ENCODE results near the gene SNX24. TPM values are rescaled to one million over a fixed set of nuclear protein-coding genes. Genes with fewer than 3 reads are reported as not detected.

SNX24 gene
- total and polyA plus RNA-seq, 9 of the 15 experiments (the other 6 are each of a cell fraction or from before 2014, with no cell fraction given), result 5.3 to 10.1 (median 7.9) TPM

DNA sequence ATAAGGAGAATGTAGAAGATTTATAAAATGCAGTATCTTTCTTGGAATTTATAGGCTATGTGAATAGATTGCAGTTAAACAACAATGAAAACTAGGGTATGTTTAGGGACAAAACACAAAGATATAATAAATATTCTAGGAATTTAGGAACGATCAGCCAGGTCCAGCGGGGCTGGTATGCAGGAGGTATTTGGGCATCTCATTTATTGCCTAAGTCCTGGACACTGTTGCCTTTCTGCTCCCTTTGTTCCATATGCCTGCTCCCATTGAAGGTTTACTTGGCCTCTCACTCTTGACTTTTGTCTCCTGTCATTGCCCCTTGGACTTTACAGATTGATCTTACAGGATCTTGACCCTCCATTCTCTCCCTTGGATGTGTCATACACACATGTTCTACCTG lies 55.9 kb downstream of the SNX24 start (continued):
- TF ChIP-seq KDM2B (CRISPR knock-in tag; IDR thresholded peaks at IDR 0.05) (no peak), ZNF583 (CRISPR knock-in tag; IDR thresholded peaks at IDR 0.05) (no peak), DACH1 (IDR thresholded peaks at IDR 0.05; ENCODE audit: partially characterized antibody) (no peak)
- TF ChIP-seq, protein P1, sequence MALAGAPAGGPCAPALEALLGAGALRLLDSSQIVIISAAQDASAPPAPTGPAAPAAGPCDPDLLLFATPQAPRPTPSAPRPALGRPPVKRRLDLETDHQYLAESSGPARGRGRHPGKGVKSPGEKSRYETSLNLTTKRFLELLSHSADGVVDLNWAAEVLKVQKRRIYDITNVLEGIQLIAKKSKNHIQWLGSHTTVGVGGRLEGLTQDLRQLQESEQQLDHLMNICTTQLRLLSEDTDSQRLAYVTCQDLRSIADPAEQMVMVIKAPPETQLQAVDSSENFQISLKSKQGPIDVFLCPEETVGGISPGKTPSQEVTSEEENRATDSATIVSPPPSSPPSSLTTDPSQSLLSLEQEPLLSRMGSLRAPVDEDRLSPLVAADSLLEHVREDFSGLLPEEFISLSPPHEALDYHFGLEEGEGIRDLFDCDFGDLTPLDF (CRISPR knock-in tag; IDR thresholded peaks at IDR 0.05), result no peak

DNA sequence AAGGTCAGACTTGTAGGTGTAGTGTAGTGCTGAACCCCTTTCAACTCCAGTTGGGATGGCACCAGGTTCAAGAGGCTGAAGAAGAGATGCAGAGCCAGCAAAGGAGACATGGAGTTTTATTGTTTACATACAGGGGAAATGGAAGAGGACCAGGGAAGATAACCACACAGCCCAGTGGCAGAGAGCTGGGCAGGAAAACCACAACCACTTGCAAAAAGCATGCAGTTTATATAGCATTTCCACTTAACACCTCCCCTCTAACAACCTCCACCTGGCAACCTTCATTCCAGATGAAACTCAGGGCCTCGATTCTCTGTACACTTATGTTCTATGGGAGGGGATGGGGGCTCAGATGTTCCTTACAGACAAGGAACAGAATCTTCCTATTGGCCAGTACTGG lies 56.9 kb downstream of the SNX24 start:
- TF ChIP-seq, protein P2, sequence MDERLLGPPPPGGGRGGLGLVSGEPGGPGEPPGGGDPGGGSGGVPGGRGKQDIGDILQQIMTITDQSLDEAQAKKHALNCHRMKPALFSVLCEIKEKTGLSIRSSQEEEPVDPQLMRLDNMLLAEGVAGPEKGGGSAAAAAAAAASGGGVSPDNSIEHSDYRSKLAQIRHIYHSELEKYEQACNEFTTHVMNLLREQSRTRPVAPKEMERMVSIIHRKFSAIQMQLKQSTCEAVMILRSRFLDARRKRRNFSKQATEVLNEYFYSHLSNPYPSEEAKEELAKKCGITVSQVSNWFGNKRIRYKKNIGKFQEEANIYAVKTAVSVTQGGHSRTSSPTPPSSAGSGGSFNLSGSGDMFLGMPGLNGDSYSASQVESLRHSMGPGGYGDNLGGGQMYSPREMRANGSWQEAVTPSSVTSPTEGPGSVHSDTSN (CRISPR knock-in tag; IDR thresholded peaks at IDR 0.05; ENCODE audit: low read depth), result no peak
- TF ChIP-seq, protein P2 (tag; conservative IDR thresholded peaks at IDR 0.05; ENCODE audit: low read depth), result no peak
- TF ChIP-seq, protein P3, sequence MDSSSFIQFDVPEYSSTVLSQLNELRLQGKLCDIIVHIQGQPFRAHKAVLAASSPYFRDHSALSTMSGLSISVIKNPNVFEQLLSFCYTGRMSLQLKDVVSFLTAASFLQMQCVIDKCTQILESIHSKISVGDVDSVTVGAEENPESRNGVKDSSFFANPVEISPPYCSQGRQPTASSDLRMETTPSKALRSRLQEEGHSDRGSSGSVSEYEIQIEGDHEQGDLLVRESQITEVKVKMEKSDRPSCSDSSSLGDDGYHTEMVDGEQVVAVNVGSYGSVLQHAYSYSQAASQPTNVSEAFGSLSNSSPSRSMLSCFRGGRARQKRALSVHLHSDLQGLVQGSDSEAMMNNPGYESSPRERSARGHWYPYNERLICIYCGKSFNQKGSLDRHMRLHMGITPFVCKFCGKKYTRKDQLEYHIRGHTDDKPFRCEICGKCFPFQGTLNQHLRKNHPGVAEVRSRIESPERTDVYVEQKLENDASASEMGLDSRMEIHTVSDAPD (CRISPR knock-in tag; IDR thresholded peaks at IDR 0.05), result no peak
- TF ChIP-seq SPI1 (IDR thresholded peaks at IDR 0.05; ENCODE audit: borderline replicate concordance, low read depth, low read length) (no peak), POLR3G (IDR thresholded peaks at IDR 0.05; ENCODE audit: extremely low read depth, insufficient read length, insufficient replicate concordance) (no peak), NFRKB (IDR thresholded peaks at IDR 0.05; ENCODE audit: low read depth) (no peak), PCBP1 (IDR thresholded peaks at IDR 0.05; ENCODE audit: low read depth, low read length, poor library complexity, severe bottlenecking) (no peak), ETV5 (CRISPR knock-in tag; IDR thresholded peaks at IDR 0.05; ENCODE audit: low read depth) (no peak)
- TF ChIP-seq, protein P4, sequence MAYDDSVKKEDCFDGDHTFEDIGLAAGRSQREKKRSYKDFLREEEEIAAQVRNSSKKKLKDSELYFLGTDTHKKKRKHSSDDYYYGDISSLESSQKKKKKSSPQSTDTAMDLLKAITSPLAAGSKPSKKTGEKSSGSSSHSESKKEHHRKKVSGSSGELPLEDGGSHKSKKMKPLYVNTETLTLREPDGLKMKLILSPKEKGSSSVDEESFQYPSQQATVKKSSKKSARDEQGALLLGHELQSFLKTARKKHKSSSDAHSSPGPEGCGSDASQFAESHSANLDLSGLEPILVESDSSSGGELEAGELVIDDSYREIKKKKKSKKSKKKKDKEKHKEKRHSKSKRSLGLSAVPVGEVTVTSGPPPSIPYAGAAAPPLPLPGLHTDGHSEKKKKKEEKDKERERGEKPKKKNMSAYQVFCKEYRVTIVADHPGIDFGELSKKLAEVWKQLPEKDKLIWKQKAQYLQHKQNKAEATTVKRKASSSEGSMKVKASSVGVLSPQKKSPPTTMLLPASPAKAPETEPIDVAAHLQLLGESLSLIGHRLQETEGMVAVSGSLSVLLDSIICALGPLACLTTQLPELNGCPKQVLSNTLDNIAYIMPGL (CRISPR knock-in tag; IDR thresholded peaks at IDR 0.05), result no peak
- ChIA-PET POLR2A (interaction anchor here (0.6 to 0.7 kb wide), 2 partner anchors 62 to 101 kb away, joined by 3 read pairs; no protein-coding TSS in a partner anchor), CTCF (ENCODE audit: low intra/inter-chr PET ratio) (no interaction called here)
- no peak overlapping the region for H3K4me2 ChIP-seq (ENCODE audit: insufficient read depth, low read length)
- no peaks in the 10 kb centered on the region for H3K79me2 ChIP-seq (ENCODE audit: control insufficient read depth, insufficient read depth, low read length)
- H3K36me3 ChIP-seq (ENCODE audit: control insufficient read depth, insufficient read depth, low read length), result no peaks in the 10 kb centered on the region
- BruUV-seq (replicated peaks), result no TSS peak
- FAIRE-seq, result no peak
- H3K9ac ChIP-seq (ENCODE audit: insufficient read depth in 1 of 2, low read depth in 2 of 2, low read length in 2 of 2), result no peak overlapping the region
- H3K9me1 ChIP-seq (ENCODE audit: control insufficient read depth, insufficient read depth, low read length), result no peaks in the 10 kb centered on the region
- no peaks in the 10 kb centered on the region for H3K4me1 ChIP-seq (replicated peaks in 1 of 2; ENCODE audit: control insufficient read depth in 2 of 2, insufficient read depth in 2 of 2, low read length in 2 of 2)
- in situ Hi-C loops (cut with MboI), result no loop called here
- H2AFZ ChIP-seq (ENCODE audit: low read depth, low read length), result no peak overlapping the region
- ATAC-seq, result no peak
- H3K27me3 ChIP-seq (ENCODE audit: control insufficient read depth in 2 of 2, insufficient read depth in 2 of 2, low read length in 2 of 2), result peaks cover 0 to 5% of the 10 kb centered on the region in 2 experiments; a peak in 2 of 5 replicates
- intact Hi-C loops (cut with micrococcal nuclease), result no loop called here
- H3K27ac ChIP-seq (ENCODE audit: extremely low read depth, low read depth, low read length), result no peak overlapping the region
- no peaks in the 10 kb centered on the region for H3K9me3 ChIP-seq (replicated peaks; ENCODE audit: control insufficient read depth, insufficient read depth, low read depth, low read length)
- no peaks in the 10 kb centered on the region for H4K20me1 ChIP-seq (replicated peaks; ENCODE audit: control insufficient read depth, insufficient read depth, low read length)
- no peak for DNase-seq (ENCODE audit: extremely low read depth in 1 of 4, low spot score in 3 of 4)
- H3K4me3 ChIP-seq, result no peak overlapping the region
- 5% methylated on average over 1 of the region's 1 CpG for WGBS (ENCODE audit: insufficient coverage, low coverage, missing lambda C conversion rate)
